Dorsolateral prefrontal cortex (tissue), 118 donors: ENCODE measurements around the gene PPP6R2. TPM values are rescaled to one million over a fixed set of nuclear protein-coding genes. Genes with fewer than 3 reads are reported as not detected.

ENCODE experiments used
- total RNA-seq, 120 experiments: library from RNA; stranded (reverse); gene quantifications; one replicate each; pipeline versions ENCODE4 v1.2.3 to v1.2.4, GENCODE V29; 2022

The PPP6R2 gene
- total RNA-seq, 120 experiments from 2014 or later, result 66.5 to 112 (median 82.2) TPM

Other genes starting within 250 kb of the PPP6R2 start
- gene PANX2, start 172.6 kb upstream of the PPP6R2 start, total RNA-seq, result 10 to 100 TPM; 14.2 to 93.7 (median 47.5) TPM
- gene TRABD, start 157.4 kb upstream of the PPP6R2 start, total RNA-seq, result 10 to 100 TPM in 119 of 120 experiments, 1 to 10 TPM in 1; 8.2 to 34.3 (median 18.0) TPM
- gene SELENOO, start 142.3 kb upstream of the PPP6R2 start, total RNA-seq, result 10 to 100 TPM; 21.8 to 41.6 (median 30.1) TPM
- 10 to 100 TPM; 40.5 to 94.4 (median 60.7) TPM for gene TUBGCP6, start 98.3 kb upstream of the PPP6R2 start, total RNA-seq
- 10 to 100 TPM; 20.2 to 75.9 (median 39.0) TPM for gene HDAC10, start 92.1 kb upstream of the PPP6R2 start, total RNA-seq
- gene MAPK12, start 81.6 kb upstream of the PPP6R2 start, total RNA-seq, result 10 to 100 TPM; 21.8 to 70.3 (median 34.7) TPM
- 10 to 100 TPM; 25.8 to 78.7 (median 55.8) TPM for gene MAPK11, start 72.9 kb upstream of the PPP6R2 start, total RNA-seq
- 100 to 1,000 TPM in 7 of 120 experiments, 10 to 100 TPM in 113; 45.2 to 131 (median 74.5) TPM for gene PLXNB2, start 35.7 kb upstream of the PPP6R2 start, total RNA-seq
- 10 to 100 TPM; 12.7 to 56.5 (median 38.0) TPM for gene DENND6B, start 16.3 kb upstream of the PPP6R2 start, total RNA-seq
- 100 to 1,000 TPM; 163 to 302 (median 210) TPM for gene SBF1, start 131.7 kb downstream of the PPP6R2 start, total RNA-seq
- gene ADM2, start 138.2 kb downstream of the PPP6R2 start, total RNA-seq, result 1 to 10 TPM in 1 of 120 experiments, under 1 TPM in 16, not detected in 103; 0.11 to 1.2 (median 0.16) TPM
- gene MIOX, start 143.5 kb downstream of the PPP6R2 start, total RNA-seq, result under 1 TPM in 1 of 120 experiments, not detected in 119; 0.46 TPM
- gene LMF2, start 164.4 kb downstream of the PPP6R2 start, total RNA-seq, result 10 to 100 TPM; 32.4 to 63.2 (median 43.6) TPM
- 10 to 100 TPM; 47.2 to 83.2 (median 61.5) TPM for gene NCAPH2, start 164.9 kb downstream of the PPP6R2 start, total RNA-seq
- 10 to 100 TPM in 4 of 120 experiments, 1 to 10 TPM in 45, under 1 TPM in 4, not detected in 67; 0.59 to 11.9 (median 2.8) TPM for gene SCO2, start 182.3 kb downstream of the PPP6R2 start, total RNA-seq
- gene TYMP, start 186.7 kb downstream of the PPP6R2 start, total RNA-seq, result 10 to 100 TPM in 50 of 120 experiments, 1 to 10 TPM in 70; 1.4 to 47.4 (median 7.6) TPM
- under 1 TPM in 40 of 120 experiments, not detected in 80; 0.13 to 0.68 (median 0.21) TPM for gene KLHDC7B, start 202.6 kb downstream of the PPP6R2 start, total RNA-seq
- gene SYCE3, start 219.6 kb downstream of the PPP6R2 start, total RNA-seq, result 1 to 10 TPM in 14 of 120 experiments, not detected in 106; 1.4 to 6.0 (median 2.0) TPM
- gene CPT1B, start 235.1 kb downstream of the PPP6R2 start, total RNA-seq, result 10 to 100 TPM; 16.1 to 79.3 (median 36.8) TPM
- gene CHKB, start 239.5 kb downstream of the PPP6R2 start, total RNA-seq, result 100 to 1,000 TPM in 1 of 120 experiments, 10 to 100 TPM in 119; 36.7 to 115 (median 63.9) TPM